ENCODE results near the gene LY6G6F. TPM values are rescaled to one million over a fixed set of nuclear protein-coding genes. Genes with fewer than 3 reads are reported as not detected.

Gene LY6G6F
- total and polyA plus RNA-seq, 2 of the 13 experiments (the other 11 are each of a cell fraction or from before 2014, with no cell fraction given), result not detected

DNA sequence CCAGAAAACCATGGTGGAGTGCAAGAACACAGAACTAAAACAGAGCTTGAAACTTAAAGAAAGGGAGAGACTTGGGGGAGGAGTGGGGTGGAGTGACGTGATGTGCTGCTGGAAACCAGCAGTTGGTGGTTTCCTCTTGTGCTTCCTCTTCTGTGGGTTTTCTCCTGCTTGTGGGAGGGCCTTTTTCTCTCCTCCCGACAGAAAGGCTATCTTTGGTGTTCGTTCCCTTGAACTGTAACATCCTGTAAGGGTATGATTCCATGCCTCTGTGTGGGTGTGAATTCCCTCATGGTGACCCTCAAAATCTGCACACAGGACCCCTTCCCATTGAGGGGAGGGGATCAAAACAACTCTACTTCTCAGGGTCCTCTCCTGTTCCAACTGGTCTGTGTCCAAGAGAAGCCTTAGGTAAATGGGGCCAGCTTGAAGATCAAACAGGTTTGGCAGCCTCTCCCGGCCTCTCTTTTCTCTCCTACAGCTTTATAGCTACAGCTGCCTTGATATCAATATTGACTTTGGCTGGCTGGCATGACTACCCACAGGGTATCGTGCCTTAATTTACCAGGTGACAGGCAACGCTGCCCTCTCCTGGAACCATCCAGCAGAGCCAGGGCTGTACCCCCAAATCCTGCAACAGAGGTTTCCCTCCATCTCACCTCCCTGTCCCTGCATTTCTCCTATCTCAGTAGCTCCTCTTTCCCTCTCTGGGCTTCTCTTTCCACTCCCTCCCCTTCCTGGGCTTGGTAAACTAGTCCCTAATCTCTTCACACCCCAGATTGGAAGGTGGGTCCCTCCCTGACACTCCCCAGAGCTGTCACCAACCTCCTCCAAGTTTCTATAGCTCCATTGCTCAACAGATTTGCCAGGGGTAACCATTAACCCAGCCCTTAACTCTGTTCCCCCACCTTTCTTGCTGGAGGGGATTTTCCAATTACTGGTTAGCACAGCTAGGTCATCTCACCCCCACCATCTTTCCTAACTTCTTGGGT, 31.6 kb downstream of the LY6G6F start (continued):
- TF ChIP-seq ZSCAN9 (CRISPR knock-in tag; IDR thresholded peaks at IDR 0.05; ENCODE audit: borderline replicate concordance), result peak; percentile 98
- no peak for TF ChIP-seq GTF3A (CRISPR knock-in tag; conservative IDR thresholded peaks at IDR 0.05)
- TF ChIP-seq, protein P1, sequence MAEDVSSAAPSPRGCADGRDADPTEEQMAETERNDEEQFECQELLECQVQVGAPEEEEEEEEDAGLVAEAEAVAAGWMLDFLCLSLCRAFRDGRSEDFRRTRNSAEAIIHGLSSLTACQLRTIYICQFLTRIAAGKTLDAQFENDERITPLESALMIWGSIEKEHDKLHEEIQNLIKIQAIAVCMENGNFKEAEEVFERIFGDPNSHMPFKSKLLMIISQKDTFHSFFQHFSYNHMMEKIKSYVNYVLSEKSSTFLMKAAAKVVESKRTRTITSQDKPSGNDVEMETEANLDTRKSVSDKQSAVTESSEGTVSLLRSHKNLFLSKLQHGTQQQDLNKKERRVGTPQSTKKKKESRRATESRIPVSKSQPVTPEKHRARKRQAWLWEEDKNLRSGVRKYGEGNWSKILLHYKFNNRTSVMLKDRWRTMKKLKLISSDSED (CRISPR knock-in tag; IDR thresholded peaks at IDR 0.05), result no peak
- TF ChIP-seq GATAD2A (CRISPR knock-in tag; IDR thresholded peaks at IDR 0.05), result peak; percentile 88
- TF ChIP-seq, protein P2, sequence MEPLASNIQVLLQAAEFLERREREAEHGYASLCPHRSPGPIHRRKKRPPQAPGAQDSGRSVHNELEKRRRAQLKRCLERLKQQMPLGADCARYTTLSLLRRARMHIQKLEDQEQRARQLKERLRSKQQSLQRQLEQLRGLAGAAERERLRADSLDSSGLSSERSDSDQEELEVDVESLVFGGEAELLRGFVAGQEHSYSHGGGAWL (CRISPR knock-in tag; IDR thresholded peaks at IDR 0.05), result no peak
- peak; percentile 28; the same call in 1 of the 2 replicates for TF ChIP-seq ZNF264 (CRISPR knock-in tag; IDR thresholded peaks at IDR 0.05)
- no peak; the same call in 1 of the 2 replicates for TF ChIP-seq KDM5B (CRISPR knock-in tag; IDR thresholded peaks at IDR 0.05; ENCODE audit: borderline replicate concordance)
- TF ChIP-seq, protein P3, sequence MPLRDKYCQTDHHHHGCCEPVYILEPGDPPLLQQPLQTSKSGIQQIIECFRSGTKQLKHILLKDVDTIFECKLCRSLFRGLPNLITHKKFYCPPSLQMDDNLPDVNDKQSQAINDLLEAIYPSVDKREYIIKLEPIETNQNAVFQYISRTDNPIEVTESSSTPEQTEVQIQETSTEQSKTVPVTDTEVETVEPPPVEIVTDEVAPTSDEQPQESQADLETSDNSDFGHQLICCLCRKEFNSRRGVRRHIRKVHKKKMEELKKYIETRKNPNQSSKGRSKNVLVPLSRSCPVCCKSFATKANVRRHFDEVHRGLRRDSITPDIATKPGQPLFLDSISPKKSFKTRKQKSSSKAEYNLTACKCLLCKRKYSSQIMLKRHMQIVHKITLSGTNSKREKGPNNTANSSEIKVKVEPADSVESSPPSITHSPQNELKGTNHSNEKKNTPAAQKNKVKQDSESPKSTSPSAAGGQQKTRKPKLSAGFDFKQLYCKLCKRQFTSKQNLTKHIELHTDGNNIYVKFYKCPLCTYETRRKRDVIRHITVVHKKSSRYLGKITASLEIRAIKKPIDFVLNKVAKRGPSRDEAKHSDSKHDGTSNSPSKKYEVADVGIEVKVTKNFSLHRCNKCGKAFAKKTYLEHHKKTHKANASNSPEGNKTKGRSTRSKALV (CRISPR knock-in tag; IDR thresholded peaks at IDR 0.05), result no peak; the same call in 1 of the 2 replicates
- no peak for TF ChIP-seq KDM5A (IDR thresholded peaks at IDR 0.05; ENCODE audit: borderline replicate concordance, low read length)
- no peak; the same call in 1 of the 2 replicates for TF ChIP-seq ZNF776 (CRISPR knock-in tag; IDR thresholded peaks at IDR 0.05)
- TF ChIP-seq PHF21A (CRISPR knock-in tag; IDR thresholded peaks at IDR 0.05), result peak; percentile 66; the same call in 1 of the 2 replicates
- TF ChIP-seq, protein P4, sequence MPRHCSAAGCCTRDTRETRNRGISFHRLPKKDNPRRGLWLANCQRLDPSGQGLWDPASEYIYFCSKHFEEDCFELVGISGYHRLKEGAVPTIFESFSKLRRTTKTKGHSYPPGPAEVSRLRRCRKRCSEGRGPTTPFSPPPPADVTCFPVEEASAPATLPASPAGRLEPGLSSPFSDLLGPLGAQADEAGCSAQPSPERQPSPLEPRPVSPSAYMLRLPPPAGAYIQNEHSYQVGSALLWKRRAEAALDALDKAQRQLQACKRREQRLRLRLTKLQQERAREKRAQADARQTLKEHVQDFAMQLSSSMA (CRISPR knock-in tag; IDR thresholded peaks at IDR 0.05), result peak; percentile 63; the same call in 1 of the 2 replicates
- no peak for TF ChIP-seq NAIF1 (CRISPR knock-in tag; IDR thresholded peaks at IDR 0.05; ENCODE audit: borderline replicate concordance)
- TF ChIP-seq SUZ12 (IDR thresholded peaks at IDR 0.05; ENCODE audit: low read depth, low read length), result no peak
- TF ChIP-seq YY1 (IDR thresholded peaks at IDR 0.05; ENCODE audit: insufficient read depth, insufficient replicate concordance, low read depth, low read length), result no peak
- no peak for TF ChIP-seq ZNF883 (CRISPR knock-in tag; IDR thresholded peaks at IDR 0.05; ENCODE audit: not compliant biosample characterization)
- TF ChIP-seq BRCA1 (CRISPR knock-in tag; IDR thresholded peaks at IDR 0.05), result no peak
- TF ChIP-seq ZBTB42 (CRISPR knock-in tag; IDR thresholded peaks at IDR 0.05), result no peak
- TF ChIP-seq, protein P5, sequence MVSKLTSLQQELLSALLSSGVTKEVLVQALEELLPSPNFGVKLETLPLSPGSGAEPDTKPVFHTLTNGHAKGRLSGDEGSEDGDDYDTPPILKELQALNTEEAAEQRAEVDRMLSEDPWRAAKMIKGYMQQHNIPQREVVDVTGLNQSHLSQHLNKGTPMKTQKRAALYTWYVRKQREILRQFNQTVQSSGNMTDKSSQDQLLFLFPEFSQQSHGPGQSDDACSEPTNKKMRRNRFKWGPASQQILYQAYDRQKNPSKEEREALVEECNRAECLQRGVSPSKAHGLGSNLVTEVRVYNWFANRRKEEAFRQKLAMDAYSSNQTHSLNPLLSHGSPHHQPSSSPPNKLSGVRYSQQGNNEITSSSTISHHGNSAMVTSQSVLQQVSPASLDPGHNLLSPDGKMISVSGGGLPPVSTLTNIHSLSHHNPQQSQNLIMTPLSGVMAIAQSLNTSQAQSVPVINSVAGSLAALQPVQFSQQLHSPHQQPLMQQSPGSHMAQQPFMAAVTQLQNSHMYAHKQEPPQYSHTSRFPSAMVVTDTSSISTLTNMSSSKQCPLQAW (CRISPR knock-in tag; IDR thresholded peaks at IDR 0.05), result peak; percentile 97
- no peak for TF ChIP-seq ZNF660 (CRISPR knock-in tag; IDR thresholded peaks at IDR 0.05; ENCODE audit: borderline replicate concordance, low read depth)
